H9 (cell line): ENCODE results near the gene DPP10. TPM values are rescaled to one million over a fixed set of nuclear protein-coding genes. Genes with fewer than 3 reads are reported as not detected.
"Not testable (repeated sequence)": the region's sequence is repeated elsewhere in the genome, so short reads cannot be mapped to it uniquely, and the experiment has no call there.

Source experiments
- DNase-seq: peaks from one replicate; pipeline ENCODE4 v3.0.0-alpha.2; 2017
- H2AFZ ChIP-seq: one replicate; pipeline ENCODE4 v1.6.1; 2013; ENCODE audit warnings: mild to moderate bottlenecking, low read length, control low read depth, moderate library complexity
- H2AK5ac ChIP-seq: 2 replicates; pipeline ENCODE4 v1.6.1; 2013; ENCODE audit warnings: low read length, control low read depth, mixed read lengths; ENCODE audit not compliant: insufficient read length
- H2BK120ac ChIP-seq: one replicate; pipeline ENCODE4 v1.6.1; 2013; ENCODE audit warnings: low read depth, mild to moderate bottlenecking, low read length, control low read depth, inconsistent platforms; ENCODE audit not compliant: poor library complexity, severe bottlenecking
- H2BK12ac ChIP-seq: 2 replicates; pipeline ENCODE4 v1.6.1; 2013; ENCODE audit warnings: low read length, control low read depth, mixed read lengths, low read depth; ENCODE audit not compliant: insufficient read length
- H2BK15ac ChIP-seq: 2 replicates; pipeline ENCODE4 v1.6.1; 2013; ENCODE audit warnings: low read depth, low read length, control low read depth
- H2BK20ac ChIP-seq: one replicate; pipeline ENCODE4 v1.6.1; 2013; ENCODE audit warnings: low read depth, mild to moderate bottlenecking, low read length, control low read depth, inconsistent platforms; ENCODE audit not compliant: poor library complexity, severe bottlenecking
- H2BK5ac ChIP-seq: 2 replicates; pipeline ENCODE4 v1.6.1; 2013; ENCODE audit warnings: low read length, control low read depth, mixed read lengths; ENCODE audit not compliant: insufficient read length
- H3K14ac ChIP-seq: 2 replicates; pipeline ENCODE4 v1.6.1; 2013; ENCODE audit warnings: low read length, control low read depth; ENCODE audit not compliant: insufficient read depth
- H3K18ac ChIP-seq: 2 replicates; pipeline ENCODE4 v1.6.1; 2013; ENCODE audit warnings: low read depth, mild to moderate bottlenecking, mixed read lengths, low read length, control low read depth; ENCODE audit not compliant: insufficient read length
- H3K23ac ChIP-seq: 2 replicates; pipeline ENCODE4 v1.6.1; 2013; ENCODE audit warnings: low read length, control low read depth, mixed read lengths, low read depth; ENCODE audit not compliant: insufficient read length
- H3K23me2 ChIP-seq: 2 replicates; pipeline ENCODE4 v1.6.1; 2013; ENCODE audit warnings: low read depth, mild to moderate bottlenecking, mixed read lengths, low read length, control low read depth; ENCODE audit not compliant: insufficient read length, poor library complexity, severe bottlenecking
- H3K27ac ChIP-seq: 2 replicates; pipeline ENCODE4 v1.5.1; 2013; ENCODE audit warnings: low read length, control low read depth, mixed read lengths, low read depth; ENCODE audit not compliant: insufficient read length
- H3K27me3 ChIP-seq: 2 replicates; pipeline ENCODE4 v1.6.1; 2013; ENCODE audit warnings: low read length, control low read depth, inconsistent platforms; ENCODE audit not compliant: insufficient read depth
- H3K4ac ChIP-seq: 2 replicates; pipeline ENCODE4 v1.6.1; 2013; ENCODE audit warnings: low read depth, mild to moderate bottlenecking, control low read depth, inconsistent platforms, low read length, moderate library complexity
- H3K4me1 ChIP-seq: 2 replicates; pipeline ENCODE4 v1.6.1; 2013; ENCODE audit warnings: low read length, control low read depth, inconsistent platforms; ENCODE audit not compliant: insufficient read depth
- H3K4me2 ChIP-seq: 2 replicates; pipeline ENCODE4 v1.6.1; 2013; ENCODE audit warnings: low read length, control low read depth, mixed read lengths; ENCODE audit not compliant: insufficient read length, insufficient read depth
- H3K56ac ChIP-seq: 2 replicates; pipeline ENCODE4 v1.6.1; 2013; ENCODE audit warnings: low read depth, mild to moderate bottlenecking, mixed read lengths, low read length, control low read depth; ENCODE audit not compliant: insufficient read length
- H3K79me1 ChIP-seq: 2 replicates; pipeline ENCODE4 v1.6.1; 2013; ENCODE audit warnings: low read depth, mild to moderate bottlenecking, moderate library complexity, low read length, control low read depth, inconsistent platforms; ENCODE audit not compliant: insufficient read depth, poor library complexity, severe bottlenecking
- H3K79me2 ChIP-seq: 2 replicates; pipeline ENCODE4 v1.6.1; 2013; ENCODE audit warnings: low read length, control low read depth, inconsistent platforms; ENCODE audit not compliant: insufficient read depth
- H3K9ac ChIP-seq: 2 replicates; pipeline ENCODE4 v1.6.1; 2013; ENCODE audit warnings: low read length, control low read depth, mixed read lengths; ENCODE audit not compliant: insufficient read length; ENCODE audit errors: extremely low read depth
- H3K9me3 ChIP-seq: one replicate; pipeline ENCODE4 v1.6.1; 2013; ENCODE audit warnings: low read depth, low read length, inconsistent platforms; ENCODE audit not compliant: control insufficient read depth
- H3T11ph ChIP-seq: one replicate; pipeline ENCODE4 v1.6.1; 2013; ENCODE audit warnings: mild to moderate bottlenecking, low read length, control low read depth, inconsistent platforms
- H4K20me1 ChIP-seq: one replicate; pipeline ENCODE4 v1.6.1; 2013; ENCODE audit not compliant: control insufficient read depth, insufficient read length, insufficient read depth
- H4K5ac ChIP-seq: 2 replicates; pipeline ENCODE4 v1.6.1; 2013; ENCODE audit warnings: low read depth, mild to moderate bottlenecking, mixed read lengths, low read length, control low read depth; ENCODE audit not compliant: insufficient read length
- H4K8ac ChIP-seq: replicated peaks from 2 replicates; pipeline ENCODE4 v1.6.1; 2013; ENCODE audit warnings: low read length, control low read depth, mixed read lengths, low read depth; ENCODE audit not compliant: insufficient read length
- H4K91ac ChIP-seq: 2 replicates; pipeline ENCODE4 v1.6.1; 2013; ENCODE audit warnings: low read depth, mild to moderate bottlenecking, moderate library complexity, mixed read lengths, low read length, control low read depth; ENCODE audit not compliant: insufficient read length
- H3K27ac Mint-ChIP-seq, 3 experiments: 2 replicates in 2 of 3; 3 replicates in 1 of 3; pipeline ENCODE4 v1.8.0; 2020 to 2021; ENCODE audit warnings: mixed read lengths in 3 of 3, mild to moderate bottlenecking in 1 of 3, moderate library complexity in 1 of 3
- H3K27me3 Mint-ChIP-seq: 2 replicates; pipeline ENCODE4 v1.8.0; 2021; ENCODE audit warnings: low read depth, mild to moderate bottlenecking, moderate library complexity, mixed read lengths
- H3K36me3 Mint-ChIP-seq, 3 experiments: 2 replicates in 2 of 3; 3 replicates in 1 of 3; pipeline ENCODE4 v1.8.0; 2020 to 2021; ENCODE audit warnings: low read depth in 3 of 3, mixed read lengths in 3 of 3; ENCODE audit not compliant: insufficient read depth in 1 of 3
- H3K4me1 Mint-ChIP-seq, 2 experiments: 2 replicates each; pipeline ENCODE4 v1.8.0; 2020; ENCODE audit warnings: mixed read lengths in 2 of 2
- H3K4me3 Mint-ChIP-seq, 2 experiments: 2 replicates in 1 of 2; 3 replicates in 1 of 2; pipeline ENCODE4 v1.8.0; 2020 to 2021; ENCODE audit warnings: mild to moderate bottlenecking in 2 of 2, mixed read lengths in 2 of 2, moderate library complexity in 1 of 2
- H3K9me3 Mint-ChIP-seq, 2 experiments: 2 replicates in 1 of 2; 3 replicates in 1 of 2; pipeline ENCODE4 v1.8.0; 2020; ENCODE audit warnings: mild to moderate bottlenecking in 2 of 2, mixed read lengths in 2 of 2, moderate library complexity in 1 of 2
- CTCF ChIP-seq: fragments of 200-600 bp; sonication (generic); conservative IDR thresholded peaks from 3 replicates; pipeline ENCODE4 v1.8.0; 2021; ENCODE audit warnings: antibody characterized with exemption, mild to moderate bottlenecking
- WGBS: extraction: QIAGEN DNeasy Blood & Tissue Kit; methylation state at CpG from one replicate; pipeline ENCODE4 v1.1.7; 2013; ENCODE audit warnings: missing lambda C conversion rate, low lambda C conversion rate, mixed read lengths; ENCODE audit not compliant: insufficient read length; ENCODE audit errors: extremely low coverage; 5-methylcytosine and 5-hydroxymethylcytosine counted together
- total RNA-seq: library from RNA; stranded (reverse); gene quantifications from 2 replicates; pipeline ENCODE4 v1.2.1, GENCODE V29; 2021

The DPP10 gene
- total RNA-seq, 1 experiment from 2014 or later = 11.3 TPM

GRCh38 chr2:114968748-114969400 lies 526.4 kb downstream of the DPP10 start:
- no peaks in the 10 kb centered on the region for H3K23me2 ChIP-seq
- H2BK15ac ChIP-seq = no peak overlapping the region
- no peak for TF ChIP-seq CTCF
- no peak overlapping the region for H4K5ac ChIP-seq
- H3K4me1 Mint-ChIP-seq = no peaks in the 10 kb centered on the region
- WGBS = no CpG with 5 or more reads among the region's 2 CpGs
- H2BK5ac ChIP-seq = no peak overlapping the region
- no peak overlapping the region for H3K14ac ChIP-seq
- no peaks in the 10 kb centered on the region for H3K27me3 ChIP-seq
- H4K20me1 ChIP-seq = no peaks in the 10 kb centered on the region
- no peak for DNase-seq
- H3K4me2 ChIP-seq = no peak overlapping the region
- H3K9ac ChIP-seq = no peak overlapping the region
- no peak overlapping the region for H3K27ac ChIP-seq
- no peak overlapping the region for H3K23ac ChIP-seq
- peaks cover 0 to 5% (median 2%) of the 10 kb centered on the region in 3 experiments; a peak in 2 of 7 replicates for H3K36me3 Mint-ChIP-seq
- no peak overlapping the region for H3K4me3 Mint-ChIP-seq
- no peak overlapping the region for H3K18ac ChIP-seq
- no peak overlapping the region for H2BK20ac ChIP-seq
- no peak overlapping the region for H2BK120ac ChIP-seq
- no peaks in the 10 kb centered on the region for H3K9me3 ChIP-seq
- H2AK5ac ChIP-seq = no peak overlapping the region
- no peaks in the 10 kb centered on the region for H3K27me3 Mint-ChIP-seq
- H2AFZ ChIP-seq = no peak overlapping the region
- H3K56ac ChIP-seq = no peak overlapping the region
- H4K8ac ChIP-seq = no peak overlapping the region
- no peaks in the 10 kb centered on the region for H3K79me1 ChIP-seq
- no peak overlapping the region for H3K4ac ChIP-seq
- H3K9me3 Mint-ChIP-seq = peaks cover 0 to 3% of the 10 kb centered on the region in 2 experiments; a peak in 2 of 5 replicates
- no peak overlapping the region for H2BK12ac ChIP-seq
- no peaks in the 10 kb centered on the region for H3K4me1 ChIP-seq
- no peak overlapping the region for H3T11ph ChIP-seq
- no peak overlapping the region for H3K27ac Mint-ChIP-seq
- H3K79me2 ChIP-seq = no peaks in the 10 kb centered on the region
- no peak overlapping the region for H4K91ac ChIP-seq

GRCh38 chr2:115004321-115004720 lies 561.9 kb downstream of the DPP10 start:
- H2AFZ ChIP-seq, H3K27ac ChIP-seq, H3K23me2 ChIP-seq, H3T11ph ChIP-seq, H4K20me1 ChIP-seq, H3K23ac ChIP-seq, H3K14ac ChIP-seq, H4K8ac ChIP-seq, H4K5ac ChIP-seq, H3K27me3 Mint-ChIP-seq, H3K79me1 ChIP-seq, H4K91ac ChIP-seq, H2BK12ac ChIP-seq, H3K4me1 Mint-ChIP-seq, H3K56ac ChIP-seq, DNase-seq, H3K18ac ChIP-seq, H3K4me1 ChIP-seq, H3K4ac ChIP-seq, H3K9ac ChIP-seq, H2BK120ac ChIP-seq, H2BK15ac ChIP-seq, H2BK5ac ChIP-seq, H3K4me2 ChIP-seq, H3K4me3 Mint-ChIP-seq, H3K79me2 ChIP-seq, H3K9me3 ChIP-seq, H3K27ac Mint-ChIP-seq, H3K27me3 ChIP-seq, H2BK20ac ChIP-seq, H2AK5ac ChIP-seq: not testable (repeated sequence)
- no CpG with 5 or more reads among the region's 19 CpGs for WGBS
- H3K36me3 Mint-ChIP-seq = peaks cover 6 to 26% (median 7%) of the 10 kb centered on the region in 3 experiments
- H3K9me3 Mint-ChIP-seq = peaks cover 13 to 20% of the 10 kb centered on the region in 2 experiments
